GM06990 (cell line): ENCODE measurements around the gene VANGL2.

Source experiments
- DNase-seq: peaks from one replicate; pipeline ENCODE4 v3.0.0-alpha.2; 2011; ENCODE audit not compliant: insufficient read length; ENCODE audit errors: extremely low read depth
- H3K27me3 ChIP-seq: replicated peaks from 2 replicates; pipeline ENCODE4 v1.6.0; 2011; ENCODE audit warnings: low read length; ENCODE audit not compliant: control insufficient read depth, insufficient read depth
- H3K36me3 ChIP-seq: 2 replicates; pipeline ENCODE4 v1.5.1; 2011; ENCODE audit warnings: low read length; ENCODE audit not compliant: control insufficient read depth, insufficient read depth
- H3K4me3 ChIP-seq: replicated peaks from 2 replicates; pipeline ENCODE4 v1.5.1; 2011; ENCODE audit warnings: low read depth, mild to moderate bottlenecking, control low read depth, low read length
- CTCF ChIP-seq: IDR thresholded peaks from 2 replicates; pipeline ENCODE4 v1.5.1; 2011; ENCODE audit warnings: low read length, control low read depth, mild to moderate bottlenecking, inconsistent platforms; ENCODE audit not compliant: insufficient read depth, poor library complexity, severe bottlenecking

Gene VANGL2

GRCh38 chr1:160427625-160428024 is 27.3 kb downstream of the VANGL2 start:
- Histone ChIP-seq H3K4me3 (no peak overlapping the region), H3K27me3 (no peaks in the 10 kb centered on the region), H3K36me3 (no peaks in the 10 kb centered on the region)
- no peak for DNase-seq
- no peak for TF ChIP-seq CTCF

- Histone ChIP-seq H3K27me3 (no peaks in the 10 kb centered on the region), H3K36me3 (no peaks in the 10 kb centered on the region), H3K4me3 (no peak overlapping the region)
- no peak for DNase-seq
- no peak for TF ChIP-seq CTCF
These were observed 27.7 kb downstream of the VANGL2 start for GRCh38 chr1:160428053-160428452.

- Histone ChIP-seq H3K4me3 (no peak overlapping the region), H3K36me3 (no peaks in the 10 kb centered on the region), H3K27me3 (no peaks in the 10 kb centered on the region)
- peak; percentile 49 for DNase-seq
- peak; percentile 66 for TF ChIP-seq CTCF
These were observed 28.3 kb downstream of the VANGL2 start for GRCh38 chr1:160428655-160429054.

- Histone ChIP-seq H3K27me3 (no peaks in the 10 kb centered on the region), H3K4me3 (no peak overlapping the region)
These were observed 28.8 kb downstream of the VANGL2 start for GRCh38 chr1:160429125-160429561.

GRCh38 chr1:160429702-160430535 is 29.6 kb downstream of the VANGL2 start:
- Histone ChIP-seq H3K4me3 (no peak overlapping the region), H3K27me3 (no peaks in the 10 kb centered on the region), H3K36me3 (no peaks in the 10 kb centered on the region)
- peak; percentile 79 for DNase-seq
- TF ChIP-seq CTCF: no peak

More at GRCh38 chr1:160429125-160429561, 28.8 kb downstream of the VANGL2 start:
- TF ChIP-seq CTCF: no peak
- H3K36me3 ChIP-seq: no peaks in the 10 kb centered on the region
- DNase-seq: no peak

- Histone ChIP-seq H3K4me3 (no peak overlapping the region), H3K27me3 (no peaks in the 10 kb centered on the region), H3K36me3 (no peaks in the 10 kb centered on the region)
- no peak for TF ChIP-seq CTCF
- DNase-seq: no peak
These were observed 30.6 kb downstream of the VANGL2 start for GRCh38 chr1:160431006-160431405.
